NB4 (cell line): ENCODE data around the gene GARS1.

Source experiments
- CTCF ChIP-seq: IDR thresholded peaks from one replicate; pipeline ENCODE4 v1.5.1; 2012; ENCODE audit warnings: low read depth, low read length
- MAX ChIP-seq: IDR thresholded peaks from 2 replicates; pipeline ENCODE4 v1.6.1; 2011; ENCODE audit warnings: low read depth, low read length
- MYC ChIP-seq: IDR thresholded peaks from 2 replicates; pipeline ENCODE4 v1.6.1; 2011; ENCODE audit warnings: low read depth, low read length
- POLR2A ChIP-seq: IDR thresholded peaks from 2 replicates; pipeline ENCODE4 v1.6.1; 2011; ENCODE audit warnings: mild to moderate bottlenecking; ENCODE audit not compliant: insufficient read length; ENCODE audit errors: extremely low read depth

GRCh38 chr7:30561389-30561788, 33.3 kb upstream of the GARS1 start:
- TF ChIP-seq CTCF (no peak), MAX (no peak), POLR2A (no peak), MYC (no peak)
